Esophagus squamous epithelium (tissue), 4 donors: ENCODE measurements around the gene NMU.

Experiments used
- CTCF ChIP-seq, 6 experiments: fragments of 450-650 bp in 4 of 6; fragments of 200-600 bp in 2 of 6; sonication (generic) in 2 of 6; IDR thresholded peaks; one replicate each; pipeline ENCODE4 v1.5.1; 2016 to 2019; ENCODE audit warnings: antibody characterized with exemption in 6 of 6, mild to moderate bottlenecking in 4 of 6, moderate library complexity in 4 of 6
- POLR2A ChIP-seq, 4 donors: fragments of 450-650 bp; IDR thresholded peaks; one replicate each; pipeline ENCODE4 v1.6.1; 2017; ENCODE audit warnings: antibody characterized with exemption in 4 of 4, mild to moderate bottlenecking in 4 of 4, moderate library complexity in 3 of 4

- TF ChIP-seq CTCF (IDR thresholded peaks at IDR 0.05) = no peak
- no peak for TF ChIP-seq POLR2A (IDR thresholded peaks at IDR 0.05)
These were observed 27.0 kb upstream of the NMU start for GRCh38 chr4:55663145-55663544.
